GM18907 (cell line): ENCODE data around the gene ADGRF3.
"Not testable (repeated sequence)": the region's sequence is repeated elsewhere in the genome, so short reads cannot be mapped to it uniquely, and the experiment has no call there.

Experiments used
- ATAC-seq: cut with Tn5 transposase; IDR thresholded peaks from one replicate; pipeline ENCODE4 v1.9.1; 2021; ENCODE audit warnings: mild to moderate bottlenecking, moderate library complexity; ENCODE audit not compliant: unreplicated experiment

The ADGRF3 gene

GRCh38 chr2:26318950-26319349, 27.6 kb downstream of the ADGRF3 start:
- no peak for ATAC-seq

- no peak for ATAC-seq
Measured at GRCh38 chr2:26317377-26318105, 29.0 kb downstream of the ADGRF3 start.

- no peak for ATAC-seq
Measured at GRCh38 chr2:26316845-26317244, 29.7 kb downstream of the ADGRF3 start.

GRCh38 chr2:26316041-26316440, 30.5 kb downstream of the ADGRF3 start:
- no peak for ATAC-seq

- no peak for ATAC-seq
Measured at GRCh38 chr2:26314243-26314642, 32.3 kb downstream of the ADGRF3 start.

- no peak for ATAC-seq
Measured at GRCh38 chr2:26313446-26313845, 33.1 kb downstream of the ADGRF3 start.

- ATAC-seq: no peak
Measured at GRCh38 chr2:26312471-26312870, 34.1 kb downstream of the ADGRF3 start.

GRCh38 chr2:26309921-26310320, 36.7 kb downstream of the ADGRF3 start:
- no peak for ATAC-seq

- no peak for ATAC-seq
Measured at GRCh38 chr2:26305540-26305939, 41.0 kb downstream of the ADGRF3 start.

- not testable (repeated sequence) for ATAC-seq
Measured at GRCh38 chr2:26305094-26305493, 41.5 kb downstream of the ADGRF3 start.

- ATAC-seq: no peak
Measured at GRCh38 chr2:26302846-26303245, 43.7 kb downstream of the ADGRF3 start.

GRCh38 chr2:26300234-26300925, 46.2 kb downstream of the ADGRF3 start:
- no peak for ATAC-seq

- ATAC-seq: no peak
Measured at GRCh38 chr2:26299471-26300101, 47.0 kb downstream of the ADGRF3 start.

- no peak for ATAC-seq
Measured at GRCh38 chr2:26298638-26299393, 47.8 kb downstream of the ADGRF3 start.

GRCh38 chr2:26298286-26298637, 48.3 kb downstream of the ADGRF3 start:
- no peak for ATAC-seq

GRCh38 chr2:26297061-26297460, 49.5 kb downstream of the ADGRF3 start:
- ATAC-seq: no peak

GRCh38 chr2:26295511-26295910, 51.1 kb downstream of the ADGRF3 start:
- ATAC-seq: no peak

- no peak for ATAC-seq
Measured at GRCh38 chr2:26292646-26293045, 53.9 kb downstream of the ADGRF3 start.

GRCh38 chr2:26290001-26290400, 56.6 kb downstream of the ADGRF3 start:
- no peak for ATAC-seq

- no peak for ATAC-seq
Measured at GRCh38 chr2:26285931-26286330, 60.7 kb downstream of the ADGRF3 start.

GRCh38 chr2:26284132-26284531, 62.5 kb downstream of the ADGRF3 start:
- no peak for ATAC-seq
